Adrenal gland (tissue), 5 donors: ENCODE measurements around the gene VWC2L.

Experiments
- POLR2A ChIP-seq, 2 donors: fragments of 450-650 bp; IDR thresholded peaks; one replicate each; pipeline ENCODE4 v1.6.1; 2017; ENCODE audit warnings: antibody characterized with exemption in 2 of 2, mild to moderate bottlenecking in 2 of 2, moderate library complexity in 1 of 2
- TF ChIP-seq, protein P1 (sequence below), 6 experiments: fragments of 450-650 bp in 4 of 6; fragments of 200-600 bp in 2 of 6; sonication (generic) in 1 of 6; IDR thresholded peaks; 1 replicate in 5 of 6; 2 replicates in 1 of 6; pipeline versions ENCODE4 v1.5.1 to v1.8.0; 2016 to 2021; ENCODE audit warnings: antibody characterized with exemption in 6 of 6, mild to moderate bottlenecking in 2 of 6, moderate library complexity in 1 of 6
- donor health status: DM: no; HTN: no; CAD: no.

DNA sequence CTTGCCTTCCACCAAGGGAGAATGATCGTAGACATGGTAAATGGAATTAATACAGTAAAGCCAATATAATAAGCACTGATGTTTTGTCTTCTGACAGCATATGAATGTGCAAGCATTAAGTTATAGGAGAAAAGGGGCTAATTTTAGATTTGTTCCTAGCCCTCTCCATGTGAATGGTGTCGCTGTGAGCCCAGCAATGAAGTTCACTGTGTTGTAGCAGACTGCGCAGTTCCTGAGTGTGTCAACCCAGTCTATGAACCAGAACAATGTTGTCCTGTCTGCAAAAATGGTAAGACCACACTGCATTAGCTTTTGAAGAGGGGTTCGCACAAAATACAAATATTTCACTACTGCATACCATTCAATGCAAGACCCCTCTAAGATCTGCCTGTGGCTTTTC, 25.6 kb downstream of the VWC2L start:
- TF ChIP-seq, protein P1, sequence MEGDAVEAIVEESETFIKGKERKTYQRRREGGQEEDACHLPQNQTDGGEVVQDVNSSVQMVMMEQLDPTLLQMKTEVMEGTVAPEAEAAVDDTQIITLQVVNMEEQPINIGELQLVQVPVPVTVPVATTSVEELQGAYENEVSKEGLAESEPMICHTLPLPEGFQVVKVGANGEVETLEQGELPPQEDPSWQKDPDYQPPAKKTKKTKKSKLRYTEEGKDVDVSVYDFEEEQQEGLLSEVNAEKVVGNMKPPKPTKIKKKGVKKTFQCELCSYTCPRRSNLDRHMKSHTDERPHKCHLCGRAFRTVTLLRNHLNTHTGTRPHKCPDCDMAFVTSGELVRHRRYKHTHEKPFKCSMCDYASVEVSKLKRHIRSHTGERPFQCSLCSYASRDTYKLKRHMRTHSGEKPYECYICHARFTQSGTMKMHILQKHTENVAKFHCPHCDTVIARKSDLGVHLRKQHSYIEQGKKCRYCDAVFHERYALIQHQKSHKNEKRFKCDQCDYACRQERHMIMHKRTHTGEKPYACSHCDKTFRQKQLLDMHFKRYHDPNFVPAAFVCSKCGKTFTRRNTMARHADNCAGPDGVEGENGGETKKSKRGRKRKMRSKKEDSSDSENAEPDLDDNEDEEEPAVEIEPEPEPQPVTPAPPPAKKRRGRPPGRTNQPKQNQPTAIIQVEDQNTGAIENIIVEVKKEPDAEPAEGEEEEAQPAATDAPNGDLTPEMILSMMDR (IDR thresholded peaks at IDR 0.05), result no peak
- no peak for TF ChIP-seq POLR2A (IDR thresholded peaks at IDR 0.05)
